Raji (cell line): ENCODE measurements around the gene TLE4.

Experiments
- POLR2A ChIP-seq: IDR thresholded peaks from 2 replicates; pipeline ENCODE4 v1.6.1; 2011; ENCODE audit warnings: low read depth, low read length, control low read depth; ENCODE audit not compliant: insufficient read depth

The TLE4 gene

GRCh38 chr9:79744521-79744920 lies 172.8 kb downstream of the TLE4 start:
- no peak for TF ChIP-seq POLR2A

GRCh38 chr9:79745752-79746336 lies 174.1 kb downstream of the TLE4 start:
- no peak for TF ChIP-seq POLR2A

GRCh38 chr9:79756414-79756813 lies 184.6 kb downstream of the TLE4 start:
- TF ChIP-seq POLR2A = no peak

GRCh38 chr9:79757074-79757473 lies 185.3 kb downstream of the TLE4 start:
- TF ChIP-seq POLR2A = no peak

- no peak for TF ChIP-seq POLR2A
Measured at GRCh38 chr9:79757881-79758669, 186.3 kb downstream of the TLE4 start.

- no peak for TF ChIP-seq POLR2A
Measured at GRCh38 chr9:79759460-79759859, 187.7 kb downstream of the TLE4 start.

GRCh38 chr9:79762070-79762469 lies 190.3 kb downstream of the TLE4 start:
- TF ChIP-seq POLR2A = no peak

GRCh38 chr9:79763671-79764285 lies 192.0 kb downstream of the TLE4 start:
- TF ChIP-seq POLR2A = no peak

GRCh38 chr9:79764374-79764773 lies 192.6 kb downstream of the TLE4 start:
- no peak for TF ChIP-seq POLR2A

- no peak for TF ChIP-seq POLR2A
Measured at GRCh38 chr9:79765466-79765865, 193.7 kb downstream of the TLE4 start.

GRCh38 chr9:79766091-79766490 lies 194.3 kb downstream of the TLE4 start:
- TF ChIP-seq POLR2A = no peak

GRCh38 chr9:79768194-79768593 lies 196.4 kb downstream of the TLE4 start:
- TF ChIP-seq POLR2A = no peak

GRCh38 chr9:79769476-79770275 lies 197.9 kb downstream of the TLE4 start:
- TF ChIP-seq POLR2A = no peak

GRCh38 chr9:79774356-79774755 lies 202.6 kb downstream of the TLE4 start:
- no peak for TF ChIP-seq POLR2A
